ENCODE data around the gene RANBP9.

GRCh38 chr6:13613029-13613594, 98.5 kb downstream of the RANBP9 start:
- TF ChIP-seq, protein P1, sequence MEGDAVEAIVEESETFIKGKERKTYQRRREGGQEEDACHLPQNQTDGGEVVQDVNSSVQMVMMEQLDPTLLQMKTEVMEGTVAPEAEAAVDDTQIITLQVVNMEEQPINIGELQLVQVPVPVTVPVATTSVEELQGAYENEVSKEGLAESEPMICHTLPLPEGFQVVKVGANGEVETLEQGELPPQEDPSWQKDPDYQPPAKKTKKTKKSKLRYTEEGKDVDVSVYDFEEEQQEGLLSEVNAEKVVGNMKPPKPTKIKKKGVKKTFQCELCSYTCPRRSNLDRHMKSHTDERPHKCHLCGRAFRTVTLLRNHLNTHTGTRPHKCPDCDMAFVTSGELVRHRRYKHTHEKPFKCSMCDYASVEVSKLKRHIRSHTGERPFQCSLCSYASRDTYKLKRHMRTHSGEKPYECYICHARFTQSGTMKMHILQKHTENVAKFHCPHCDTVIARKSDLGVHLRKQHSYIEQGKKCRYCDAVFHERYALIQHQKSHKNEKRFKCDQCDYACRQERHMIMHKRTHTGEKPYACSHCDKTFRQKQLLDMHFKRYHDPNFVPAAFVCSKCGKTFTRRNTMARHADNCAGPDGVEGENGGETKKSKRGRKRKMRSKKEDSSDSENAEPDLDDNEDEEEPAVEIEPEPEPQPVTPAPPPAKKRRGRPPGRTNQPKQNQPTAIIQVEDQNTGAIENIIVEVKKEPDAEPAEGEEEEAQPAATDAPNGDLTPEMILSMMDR (IDR thresholded peaks at IDR 0.05; ENCODE audit: insufficient read depth, low read depth, low read length) = no peak
- no peak for TF ChIP-seq EZH2 (IDR thresholded peaks at IDR 0.05; ENCODE audit: insufficient read depth, low read length)
